ENCODE results near the gene KLRB1. TPM values are rescaled to one million over a fixed set of nuclear protein-coding genes. Genes with fewer than 3 reads are reported as not detected.

Gene KLRB1
- total RNA-seq, 1 experiment from 2014 or later = not detected

DNA sequence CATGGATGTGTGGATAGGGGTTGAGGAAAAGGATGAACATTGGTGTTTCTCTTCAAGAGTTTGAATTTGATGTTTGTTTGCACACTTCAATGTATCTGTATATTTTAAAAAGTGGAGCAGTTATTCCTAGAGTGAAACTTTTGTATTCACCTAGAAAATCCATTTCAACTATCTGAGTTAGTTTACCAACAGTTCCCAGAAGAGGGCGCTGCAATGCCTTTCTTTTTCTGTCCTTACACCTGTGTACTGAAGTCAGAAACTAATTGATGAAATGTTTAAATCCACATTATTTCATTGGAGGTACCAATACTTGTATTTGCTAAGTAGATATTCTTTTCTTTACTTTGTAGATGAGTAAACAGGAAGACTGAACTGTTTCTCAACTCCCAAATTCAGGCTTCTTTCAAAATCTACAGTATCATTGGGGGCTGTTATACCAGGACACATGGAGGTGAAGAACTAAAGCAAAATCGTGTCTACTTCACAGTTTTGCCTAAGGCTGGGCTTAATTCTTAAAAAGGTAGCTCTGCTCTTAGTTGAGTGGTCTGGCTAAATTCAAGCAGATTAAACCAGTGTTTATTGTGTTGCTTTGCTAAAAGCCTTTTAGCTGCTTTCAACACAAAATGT, 26.6 kb upstream of the KLRB1 start:
- no peak overlapping the region for H3K9ac ChIP-seq (ENCODE audit: low read length)
- intact Hi-C loops (cut with micrococcal nuclease) = loop anchor here (1.0 to 5.0 kb wide), 2 partner anchors 74 to 302 kb away; no protein-coding TSS in a partner anchor
- TF ChIP-seq, protein P1, sequence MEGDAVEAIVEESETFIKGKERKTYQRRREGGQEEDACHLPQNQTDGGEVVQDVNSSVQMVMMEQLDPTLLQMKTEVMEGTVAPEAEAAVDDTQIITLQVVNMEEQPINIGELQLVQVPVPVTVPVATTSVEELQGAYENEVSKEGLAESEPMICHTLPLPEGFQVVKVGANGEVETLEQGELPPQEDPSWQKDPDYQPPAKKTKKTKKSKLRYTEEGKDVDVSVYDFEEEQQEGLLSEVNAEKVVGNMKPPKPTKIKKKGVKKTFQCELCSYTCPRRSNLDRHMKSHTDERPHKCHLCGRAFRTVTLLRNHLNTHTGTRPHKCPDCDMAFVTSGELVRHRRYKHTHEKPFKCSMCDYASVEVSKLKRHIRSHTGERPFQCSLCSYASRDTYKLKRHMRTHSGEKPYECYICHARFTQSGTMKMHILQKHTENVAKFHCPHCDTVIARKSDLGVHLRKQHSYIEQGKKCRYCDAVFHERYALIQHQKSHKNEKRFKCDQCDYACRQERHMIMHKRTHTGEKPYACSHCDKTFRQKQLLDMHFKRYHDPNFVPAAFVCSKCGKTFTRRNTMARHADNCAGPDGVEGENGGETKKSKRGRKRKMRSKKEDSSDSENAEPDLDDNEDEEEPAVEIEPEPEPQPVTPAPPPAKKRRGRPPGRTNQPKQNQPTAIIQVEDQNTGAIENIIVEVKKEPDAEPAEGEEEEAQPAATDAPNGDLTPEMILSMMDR (IDR thresholded peaks at IDR 0.05 in 2 of 3, conservative IDR thresholded peaks at IDR 0.05 in 1 of 3; ENCODE audit: borderline replicate concordance in 1 of 3, insufficient read depth in 1 of 3, low read depth in 2 of 3, low read length in 2 of 3) = peak; percentile 62 to 81 (median 73)
- TF ChIP-seq TCF7L2 (IDR thresholded peaks at IDR 0.05; ENCODE audit: borderline replicate concordance, extremely low read depth, insufficient read depth, insufficient read length) (no peak), RAD21 (IDR thresholded peaks at IDR 0.05; ENCODE audit: low read depth) (peak; percentile 77)
- H3K27me3 ChIP-seq (ENCODE audit: insufficient read depth, low read length) = no peaks in the 10 kb centered on the region
- DNase-seq (ENCODE audit: low read depth, low spot score) = no peak
- POLR2A ChIA-PET = interaction anchor here (1.0 kb wide), 1 partner anchor 74 kb away, joined by 3 read pairs; no protein-coding TSS in a partner anchor
- no peak overlapping the region for H2AFZ ChIP-seq (ENCODE audit: low read depth, low read length, poor library complexity, severe bottlenecking)
- RAD21 ChIA-PET (ENCODE audit: low non-redundant PET in 1 of 2, low total read pairs in 2 of 2, uncharacterized antibody in 2 of 2, unreplicated experiment in 2 of 2) = no interaction called here
- H3K36me3 ChIP-seq (ENCODE audit: control insufficient read depth in 1 of 2, insufficient read depth in 2 of 2, low read length in 2 of 2) = no peaks in the 10 kb centered on the region
- no peaks in the 10 kb centered on the region for H3K4me1 ChIP-seq (ENCODE audit: control insufficient read depth in 1 of 2, insufficient read depth in 2 of 2, low read length in 2 of 2)
- CTCF ChIA-PET = interaction anchor here (1.7 to 2.0 kb wide), 2 partner anchors 74 to 83 kb away, joined by 4 to 5 read pairs; no protein-coding TSS in a partner anchor
- H3K4me3 ChIP-seq (replicated peaks in 1 of 2; ENCODE audit: low read depth in 1 of 2, low read length in 2 of 2) = no peak overlapping the region
- no peak overlapping the region for H3K27ac ChIP-seq (ENCODE audit: low read depth, low read length)
- no peaks in the 10 kb centered on the region for H3K9me2 ChIP-seq (ENCODE audit: insufficient read depth)
- H4K20me1 ChIP-seq (ENCODE audit: insufficient read depth) = no peaks in the 10 kb centered on the region
- no peaks in the 10 kb centered on the region for H3K79me2 ChIP-seq (ENCODE audit: insufficient read depth, low read length)
- H3K9me3 ChIP-seq (ENCODE audit: control insufficient read depth in 1 of 2, insufficient read depth in 1 of 2, low read depth in 1 of 2, low read length in 2 of 2) = no peaks in the 10 kb centered on the region
- peak; percentile 70 for ATAC-seq
- BruUV-seq (replicated peaks) = no TSS peak
- no peak overlapping the region for H3K4me2 ChIP-seq (ENCODE audit: low read length)

DNA sequence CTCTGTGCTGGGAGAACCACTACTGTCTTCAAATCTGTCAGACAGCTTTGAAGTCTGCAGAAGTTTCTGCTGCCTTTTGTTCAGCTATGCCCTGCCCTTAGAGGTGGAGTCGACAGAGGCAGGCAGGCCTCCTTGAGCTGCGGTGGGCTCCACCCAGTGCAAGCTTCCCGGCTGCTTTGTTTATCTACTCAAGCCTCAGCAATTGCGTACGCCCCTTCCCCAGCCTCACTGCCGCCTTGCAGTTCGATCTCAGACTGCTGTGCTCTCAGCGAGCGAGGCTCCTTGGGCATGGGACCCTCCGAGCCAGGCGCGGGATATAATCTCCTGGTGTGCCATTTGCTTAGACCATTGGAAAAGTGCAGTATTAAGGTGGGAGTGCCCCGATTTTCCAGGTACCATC, 25.1 kb upstream of the KLRB1 start:
- Histone ChIP-seq H3K4me2 (ENCODE audit: low read length) (no peak overlapping the region), H4K20me1 (ENCODE audit: insufficient read depth) (no peaks in the 10 kb centered on the region), H3K9ac (ENCODE audit: low read length) (no peak overlapping the region), H2AFZ (ENCODE audit: low read depth, low read length, poor library complexity, severe bottlenecking) (no peak overlapping the region), H3K36me3 (ENCODE audit: control insufficient read depth in 1 of 2, insufficient read depth in 2 of 2, low read length in 2 of 2) (no peaks in the 10 kb centered on the region), H3K79me2 (ENCODE audit: insufficient read depth, low read length) (no peaks in the 10 kb centered on the region), H3K27ac (ENCODE audit: low read depth, low read length) (no peak overlapping the region), H3K4me3 (replicated peaks in 1 of 2; ENCODE audit: low read depth in 1 of 2, low read length in 2 of 2) (no peak overlapping the region), H3K4me1 (ENCODE audit: control insufficient read depth in 1 of 2, insufficient read depth in 2 of 2, low read length in 2 of 2) (no peaks in the 10 kb centered on the region), H3K9me2 (ENCODE audit: insufficient read depth) (no peaks in the 10 kb centered on the region), H3K9me3 (ENCODE audit: control insufficient read depth in 1 of 2, insufficient read depth in 1 of 2, low read depth in 1 of 2, low read length in 2 of 2) (no peaks in the 10 kb centered on the region), H3K27me3 (ENCODE audit: insufficient read depth, low read length) (no peaks in the 10 kb centered on the region)
- POLR2A ChIA-PET = no interaction called here
- CTCF ChIA-PET = interaction anchor here (1.3 to 2.0 kb wide), 3 partner anchors 75 to 110 kb away, joined by 3 to 5 read pairs (median 4); no protein-coding TSS in a partner anchor
- DNase-seq (ENCODE audit: low read depth, low spot score) (no peak), ATAC-seq (no peak)
- RAD21 ChIA-PET (ENCODE audit: low non-redundant PET in 1 of 2, low total read pairs in 2 of 2, uncharacterized antibody in 2 of 2, unreplicated experiment in 2 of 2) = no interaction called here
- intact Hi-C loops (cut with micrococcal nuclease) = loop anchor here (5.0 kb wide), 1 partner anchor 300 kb away; no protein-coding TSS in a partner anchor
- BruUV-seq (replicated peaks) = no TSS peak
- TF ChIP-seq ZNF274 (IDR thresholded peaks at IDR 0.05; ENCODE audit: low read depth, low read length) (no peak), ZFX (IDR thresholded peaks at IDR 0.05) (no peak), TCF7L2 (IDR thresholded peaks at IDR 0.05; ENCODE audit: borderline replicate concordance, extremely low read depth, insufficient read depth, insufficient read length) (no peak), CEBPB (IDR thresholded peaks at IDR 0.05; ENCODE audit: low read depth) (no peak), YY1 (IDR thresholded peaks at IDR 0.05; ENCODE audit: extremely low read depth, insufficient replicate concordance, low read depth, low read length) (no peak), CBX3 (IDR thresholded peaks at IDR 0.05; ENCODE audit: low read depth) (no peak), EGR1 (IDR thresholded peaks at IDR 0.05; ENCODE audit: low read depth) (no peak)
- TF ChIP-seq, protein P1 (IDR thresholded peaks at IDR 0.05 in 2 of 3, conservative IDR thresholded peaks at IDR 0.05 in 1 of 3; ENCODE audit: borderline replicate concordance in 1 of 3, insufficient read depth in 1 of 3, low read depth in 2 of 3, low read length in 2 of 3) = no peak

Measured in HCT116 (cell line).